ENCODE results near the gene ZNF486.

GRCh38 chr19:20162821-20163220, 4.2 kb upstream of the ZNF486 start:
- TF ChIP-seq POLR2A (IDR thresholded peaks at IDR 0.05; ENCODE audit: low read length), result no peak
- TF ChIP-seq GATA1 (IDR thresholded peaks at IDR 0.05; ENCODE audit: low read depth, low read length), result no peak

Measured in erythroblast (primary cell).